Heart left ventricle (tissue), 16 donors: Measurements from ENCODE around the gene PCDHGA3. TPM values are rescaled to one million over a fixed set of nuclear protein-coding genes. Genes with fewer than 3 reads are reported as not detected.
A peak's percentile ranks its signal among the peaks of the same experiment; 100 is the strongest.
"Not testable (repeated sequence)": the region's sequence is repeated elsewhere in the genome, so short reads cannot be mapped to it uniquely, and the experiment has no call there.

Experiments used
- ATAC-seq, 4 donors: fragments of 200-7000 bp; cut with Tn5 transposase; one replicate each; pipeline ENCODE4 v1.9.1; 2020 to 2022; ENCODE audit warnings: moderate library complexity in 4 of 4, mild to moderate bottlenecking in 3 of 4, moderate number of reproducible peaks in 1 of 4
- DNase-seq, 5 donors: peaks; one replicate each; pipeline ENCODE4 v3.0.0-alpha.2; 2020
- H3K27ac ChIP-seq, 12 donors: fragments of 200-600 bp; sonication (generic) in 4 of 12; one replicate each; pipeline versions ENCODE4 v1.5.0 to v1.8.0; 2016 to 2022; ENCODE audit warnings: mild to moderate bottlenecking in 2 of 12
- H3K27me3 ChIP-seq, 9 donors: fragments of 200-600 bp; sonication (generic) in 2 of 9; one replicate each; pipeline versions ENCODE4 v1.5.1 to v1.8.0; 2016 to 2022; ENCODE audit warnings: mild to moderate bottlenecking in 3 of 9
- H3K36me3 ChIP-seq, 9 donors: fragments of 200-600 bp; sonication (generic) in 2 of 9; one replicate each; pipeline versions ENCODE4 v1.5.0 to v1.8.0; 2018 to 2022; ENCODE audit warnings: mild to moderate bottlenecking in 2 of 9
- H3K4me1 ChIP-seq, 12 donors: fragments of 200-600 bp; sonication (generic) in 4 of 12; one replicate each; pipeline versions ENCODE4 v1.5.0 to v1.8.0; 2016 to 2022; ENCODE audit warnings: mild to moderate bottlenecking in 3 of 12
- H3K4me3 ChIP-seq, 12 donors: fragments of 200-600 bp; sonication (generic) in 4 of 12; one replicate each; pipeline versions ENCODE4 v1.5.0 to v1.8.0; 2017 to 2022; ENCODE audit warnings: mild to moderate bottlenecking in 9 of 12, moderate library complexity in 4 of 12
- H3K9me3 ChIP-seq, 12 donors: fragments of 200-600 bp; sonication (generic) in 4 of 12; one replicate each; pipeline versions ENCODE4 v1.5.0 to v1.8.0; 2016 to 2022; ENCODE audit warnings: mild to moderate bottlenecking in 1 of 12
- POLR2A ChIP-seq, 2 donors: fragments of 450-650 bp; IDR thresholded peaks; one replicate each; pipeline ENCODE4 v1.6.1; 2017; ENCODE audit warnings: antibody characterized with exemption in 2 of 2, mild to moderate bottlenecking in 2 of 2, moderate library complexity in 2 of 2
- WGBS, 4 donors: extraction: QIAGEN DNeasy Blood & Tissue Kit in 2 of 4; methylation state at CpG; one replicate each; pipeline versions ENCODE4 v1.1.5 to v1.1.7; 2013 to 2018; 5-methylcytosine and 5-hydroxymethylcytosine counted together
- intact Hi-C, 10 donors: fragments of 100-400 bp; cut with DNase I; formaldehyde crosslinking; loops; one replicate each; pipeline versions ENCODE4 v1.11.1 to v1.14.2; 2022
- polyA plus RNA-seq, 2 donors: library from polyadenylated mRNA; stranded (reverse); fragments of 200-250 nt; gene quantifications; one replicate each; pipeline ENCODE4 v1.2.3, GENCODE V29; 2013
- total RNA-seq, 9 donors: library from RNA; depleted of rRNA in 2 of 9; stranded (reverse); fragments of >200 nt in 2 of 9; fragmentation: NEBNext Ultra II Directional in 3 of 9; extraction: Animal tissue kit (Norgen Biotek cat#: 25700) in 3 of 9; gene quantifications; one replicate each; pipeline versions ENCODE4 v1.1.0 to v1.2.4, GENCODE V29; 2016 to 2023
- TF ChIP-seq, protein P1 (sequence below), 12 donors: fragments of 200-600 bp; sonication (generic) in 4 of 12; IDR thresholded peaks; one replicate each; pipeline versions ENCODE4 v1.5.0 to v1.8.0; 2018 to 2022; ENCODE audit warnings: antibody characterized with exemption in 12 of 12, mild to moderate bottlenecking in 5 of 12
- donor health status: ischemic (EF 13 %, LVEDD 7.1; RV severe dilation, severe dysfunction).
- donor health status: healthy with polysubstance abuse.
- donor health status: DM: no; HTN: yes; CAD: no.
- donor health status: DM: no; HTN: no; CAD: no.
- donor health status: ischemic (EF 25% LVEDD 6.9; RV normal size, moderate dysfunction).
- donor health status: ischemic (EF 25% LVEDD 5.7; RV mildly dilated, moderate dysfunction).
- donor health status: healthy.
- donor health status: DM: yes; HTN: yes; CAD: no.
- donor health status: ischemic (EF 35%, LVEDD 5.7; RV mildly dilated, moderate dysfunction).
- donor health status: nonischemic (EF 11% LVEDD 7.7; RV severe dilation, severe dysfunction).
- donor health status: DM: yes; HTN: yes; CAD: no.
- donor health status: PGD.
- donor health status: ischemic (EF 29% LVEDD 5.4; RV normal size, mild dysfunction).
- donor health status: nonischemic (EF 23%, LVEDD 6.1; RV moderate dilation, normal function).

PCDHGA3 gene
- total and polyA plus RNA-seq, 11 donors: 3.5 to 27.2 (median 13.3) TPM

- no peak for ATAC-seq
- Histone ChIP-seq H3K36me3 (peaks cover 0 to 37% (median 6%) of the 10 kb centered on the region in 9 donors), H3K27ac (no peak overlapping the region), H3K4me3 (no peak overlapping the region), H3K9me3 (peaks cover under 1 to 100% (median 76%) of the 10 kb centered on the region in 12 donors), H3K4me1 (peaks cover 0 to 5% (median 0%) of the 10 kb centered on the region in 12 donors), H3K27me3 (no peaks in the 10 kb centered on the region)
- intact Hi-C loops: loop anchor here in 1 of 10 donors (10.0 kb wide), 1 partner anchor 69 kb away; the partner anchor contains the start of gene PCDHB15
- TF ChIP-seq, protein P1, sequence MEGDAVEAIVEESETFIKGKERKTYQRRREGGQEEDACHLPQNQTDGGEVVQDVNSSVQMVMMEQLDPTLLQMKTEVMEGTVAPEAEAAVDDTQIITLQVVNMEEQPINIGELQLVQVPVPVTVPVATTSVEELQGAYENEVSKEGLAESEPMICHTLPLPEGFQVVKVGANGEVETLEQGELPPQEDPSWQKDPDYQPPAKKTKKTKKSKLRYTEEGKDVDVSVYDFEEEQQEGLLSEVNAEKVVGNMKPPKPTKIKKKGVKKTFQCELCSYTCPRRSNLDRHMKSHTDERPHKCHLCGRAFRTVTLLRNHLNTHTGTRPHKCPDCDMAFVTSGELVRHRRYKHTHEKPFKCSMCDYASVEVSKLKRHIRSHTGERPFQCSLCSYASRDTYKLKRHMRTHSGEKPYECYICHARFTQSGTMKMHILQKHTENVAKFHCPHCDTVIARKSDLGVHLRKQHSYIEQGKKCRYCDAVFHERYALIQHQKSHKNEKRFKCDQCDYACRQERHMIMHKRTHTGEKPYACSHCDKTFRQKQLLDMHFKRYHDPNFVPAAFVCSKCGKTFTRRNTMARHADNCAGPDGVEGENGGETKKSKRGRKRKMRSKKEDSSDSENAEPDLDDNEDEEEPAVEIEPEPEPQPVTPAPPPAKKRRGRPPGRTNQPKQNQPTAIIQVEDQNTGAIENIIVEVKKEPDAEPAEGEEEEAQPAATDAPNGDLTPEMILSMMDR (IDR thresholded peaks at IDR 0.05): no peak
- no peak for DNase-seq
These were observed 29.9 kb upstream of the PCDHGA3 start for GRCh38 chr5:141313711-141314110.

DNA sequence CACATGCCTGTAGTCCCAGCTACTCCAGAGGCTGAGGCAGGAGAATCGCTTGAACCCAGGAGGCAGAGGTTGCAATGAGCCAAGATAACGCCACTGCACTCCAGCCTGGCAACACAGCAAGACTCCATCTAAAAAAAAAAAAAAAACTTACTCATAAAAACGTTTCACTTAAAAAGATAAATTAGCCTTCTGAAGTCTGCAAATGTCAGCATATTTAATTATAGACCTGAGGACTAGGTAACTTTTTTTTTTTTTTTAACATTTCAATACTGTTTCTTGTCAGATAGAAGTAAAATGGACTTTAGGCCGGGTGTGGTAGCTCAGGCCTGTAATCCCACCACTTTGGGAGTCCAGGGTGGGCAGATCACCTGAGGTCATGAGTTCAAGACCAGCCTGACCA lies 26.7 kb upstream of the PCDHGA3 start:
- WGBS, 4 donors: 84 to 88% (median 85%) methylated on average over 4 of the region's 4 CpGs
- not testable (repeated sequence) for H3K4me3 ChIP-seq, H3K27ac ChIP-seq, ATAC-seq, H3K27me3 ChIP-seq, DNase-seq
- Histone ChIP-seq H3K36me3 (peaks cover 0 to 50% (median 13%) of the 10 kb centered on the region in 9 donors), H3K4me1 (peaks cover 0 to 18% (median 8%) of the 10 kb centered on the region in 12 donors), H3K9me3 (peaks cover 4 to 93% (median 75%) of the 10 kb centered on the region in 12 donors)
- intact Hi-C loops: loop anchor here in 1 of 10 donors (10.0 kb wide), 1 partner anchor 72 kb away; the partner anchor contains the start of gene PCDHB15

DNA sequence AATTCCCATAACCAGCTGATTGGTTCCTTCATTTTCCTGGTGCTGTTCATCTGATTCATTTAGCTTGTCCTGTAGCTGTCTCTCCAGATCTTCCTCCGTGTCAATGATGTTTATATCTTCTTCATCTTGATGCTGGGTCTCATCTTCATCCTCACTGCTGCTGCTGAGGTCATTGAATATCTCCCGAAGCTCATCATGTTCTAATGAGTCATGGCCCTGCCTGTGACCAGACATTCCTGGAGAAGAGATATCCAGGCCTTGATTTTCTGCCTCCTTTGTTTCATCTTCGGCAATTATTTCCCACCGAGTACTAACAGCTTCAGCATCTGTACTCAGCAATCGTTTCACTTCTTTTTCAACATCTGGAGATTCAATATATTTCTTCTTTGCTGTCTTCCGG lies 24.4 kb upstream of the PCDHGA3 start:
- Histone ChIP-seq H3K4me3 (peak overlapping the region in 6 of 12 donors; percentile 67 to 88 (median 70)), H3K27me3 (no peaks in the 10 kb centered on the region), H3K4me1 (peaks cover 0 to 18% (median 8%) of the 10 kb centered on the region in 12 donors), H3K27ac (peak overlapping the region in 1 of 12 donors; percentile 91), H3K36me3 (peaks cover 0 to 46% (median 13%) of the 10 kb centered on the region in 9 donors), H3K9me3 (peaks cover 4 to 86% (median 59%) of the 10 kb centered on the region in 12 donors)
- intact Hi-C loops: loop anchor here in 1 of 10 donors (10.0 kb wide), 1 partner anchor 74 kb away; the partner anchor contains the start of gene PCDHB15
- no peak for ATAC-seq
- whole genome bisulfite sequencing, 4 donors: 82 to 92% (median 85%) methylated on average over 6 of the region's 6 CpGs
- TF ChIP-seq, protein P1 (IDR thresholded peaks at IDR 0.05): no peak
- no peak for TF ChIP-seq POLR2A (IDR thresholded peaks at IDR 0.05)
- no peak for DNase-seq

- H3K27me3 ChIP-seq: no peaks in the 10 kb centered on the region
- peak overlapping the region; percentile 32 to 88 (median 74) for H3K4me3 ChIP-seq
- peaks cover 0 to 46% (median 13%) of the 10 kb centered on the region in 9 donors for H3K36me3 ChIP-seq
- ATAC-seq: no peak
- peaks cover 4 to 81% (median 57%) of the 10 kb centered on the region in 12 donors for H3K9me3 ChIP-seq
- peaks cover 0 to 18% (median 8%) of the 10 kb centered on the region in 12 donors for H3K4me1 ChIP-seq
- H3K27ac ChIP-seq: peak overlapping the region in 9 of 12 donors; percentile 87 to 97 (median 93)
- intact Hi-C loops: loop anchor here in 6 of 10 donors (2.0 to 10.0 kb wide), 5 partner anchors 75 to 245 kb away; partner anchors contain the start of gene PCDHB15 (in 1 of the 6)
- TF ChIP-seq, protein P1 (IDR thresholded peaks at IDR 0.05): no peak
- TF ChIP-seq POLR2A (IDR thresholded peaks at IDR 0.05): no peak
- no peak for DNase-seq
- WGBS, 4 donors: 58 to 68% (median 60%) methylated on average over 5 of the region's 5 CpGs
These were observed 23.9 kb upstream of the PCDHGA3 start for GRCh38 chr5:141319699-141320098.
